Trophoblast cell (in vitro differentiated cells and primary cell): ENCODE measurements around the gene ZNF660. TPM values are rescaled to one million over a fixed set of nuclear protein-coding genes. Genes with fewer than 3 reads are reported as not detected.
A peak's percentile ranks its signal among the peaks of the same experiment; 100 is the strongest.
"Not testable (repeated sequence)": the region's sequence is repeated elsewhere in the genome, so short reads cannot be mapped to it uniquely, and the experiment has no call there.

Source experiments
- DNase-seq, 2 donors: peaks; one replicate each; pipeline ENCODE4 v3.0.0-alpha.2; 2016
- H2AFZ ChIP-seq: 2 replicates; pipeline ENCODE4 v1.6.1; 2013; ENCODE audit warnings: low read length, moderate library complexity, mild to moderate bottlenecking; ENCODE audit not compliant: insufficient read depth, poor library complexity
- H2AK5ac ChIP-seq: 2 replicates; pipeline ENCODE4 v1.6.1; 2013; ENCODE audit warnings: mild to moderate bottlenecking, low read length
- H2BK120ac ChIP-seq: 2 replicates; pipeline ENCODE4 v1.6.1; 2013; ENCODE audit warnings: low read length, mild to moderate bottlenecking, moderate library complexity; ENCODE audit not compliant: insufficient read depth, poor library complexity
- H2BK12ac ChIP-seq: 2 replicates; pipeline ENCODE4 v1.6.1; 2013; ENCODE audit warnings: mild to moderate bottlenecking, low read length, moderate library complexity
- H2BK5ac ChIP-seq: 2 replicates; pipeline ENCODE4 v1.6.1; 2013; ENCODE audit warnings: low read length, low read depth, moderate library complexity, mild to moderate bottlenecking; ENCODE audit not compliant: poor library complexity
- H3K14ac ChIP-seq: 2 replicates; pipeline ENCODE4 v1.6.1; 2013; ENCODE audit warnings: mild to moderate bottlenecking, low read length
- H3K18ac ChIP-seq: 2 replicates; pipeline ENCODE4 v1.6.1; 2013; ENCODE audit warnings: mild to moderate bottlenecking, low read length
- H3K23ac ChIP-seq: 2 replicates; pipeline ENCODE4 v1.6.1; 2013; ENCODE audit warnings: low read length
- H3K27ac ChIP-seq: 2 replicates; pipeline ENCODE4 v1.5.1; 2013; ENCODE audit warnings: low read depth, mild to moderate bottlenecking, inconsistent platforms, low read length, moderate library complexity
- H3K27me3 ChIP-seq: 2 replicates; pipeline ENCODE4 v1.6.1; 2013; ENCODE audit warnings: inconsistent platforms, mild to moderate bottlenecking, low read length, moderate library complexity; ENCODE audit not compliant: insufficient read depth
- H3K36me3 ChIP-seq, 2 experiments: 1 replicate in 1 of 2; 2 replicates in 1 of 2; pipeline ENCODE4 v1.6.1; 2013; ENCODE audit warnings: low read length in 2 of 2, mild to moderate bottlenecking in 2 of 2, moderate library complexity in 1 of 2; ENCODE audit not compliant: insufficient read depth in 2 of 2, control insufficient read depth in 1 of 2
- H3K4ac ChIP-seq: 2 replicates; pipeline ENCODE4 v1.6.1; 2013; ENCODE audit warnings: low read depth, mild to moderate bottlenecking, low read length, moderate library complexity
- H3K4me1 ChIP-seq, 2 experiments: 1 replicate in 1 of 2; 2 replicates in 1 of 2; pipeline ENCODE4 v1.6.1; 2013; ENCODE audit warnings: low read length in 2 of 2, mild to moderate bottlenecking in 2 of 2, moderate library complexity in 1 of 2; ENCODE audit not compliant: insufficient read depth in 2 of 2, control insufficient read depth in 1 of 2
- H3K4me2 ChIP-seq: 2 replicates; pipeline ENCODE4 v1.6.1; 2013; ENCODE audit warnings: inconsistent platforms, mild to moderate bottlenecking, low read length, moderate library complexity
- H3K4me3 ChIP-seq: 2 replicates; pipeline ENCODE4 v1.5.1; 2013; ENCODE audit warnings: mild to moderate bottlenecking, low read depth, low read length, inconsistent platforms
- H3K79me1 ChIP-seq: one replicate; pipeline ENCODE4 v1.6.1; 2013; ENCODE audit warnings: low read length
- H3K79me2 ChIP-seq: 2 replicates; pipeline ENCODE4 v1.6.1; 2013; ENCODE audit warnings: low read length, mild to moderate bottlenecking; ENCODE audit not compliant: control insufficient read depth, insufficient read depth, poor library complexity
- H3K9ac ChIP-seq: 2 replicates; pipeline ENCODE4 v1.6.1; 2013; ENCODE audit warnings: mild to moderate bottlenecking, low read length
- H3K9me3 ChIP-seq: 2 replicates; pipeline ENCODE4 v1.6.1; 2013; ENCODE audit warnings: low read depth, mild to moderate bottlenecking, control low read depth, inconsistent platforms, low read length; ENCODE audit not compliant: insufficient read depth
- H4K12ac ChIP-seq: 2 replicates; pipeline ENCODE4 v1.6.1; 2013; ENCODE audit warnings: low read depth, mild to moderate bottlenecking, low read length, moderate library complexity
- H4K8ac ChIP-seq: 2 replicates; pipeline ENCODE4 v1.6.1; 2013; ENCODE audit warnings: low read depth, mild to moderate bottlenecking, low read length, moderate library complexity
- H4K91ac ChIP-seq: one replicate; pipeline ENCODE4 v1.6.1; 2013; ENCODE audit warnings: low read depth, mild to moderate bottlenecking, low read length, moderate library complexity
- WGBS: extraction: QIAGEN DNeasy Blood & Tissue Kit; methylation state at CpG from one replicate; pipeline ENCODE4 v1.1.7; 2013; ENCODE audit warnings: missing lambda C conversion rate; ENCODE audit not compliant: insufficient read length, insufficient coverage; ENCODE audit errors: extremely low coverage; 5-methylcytosine and 5-hydroxymethylcytosine counted together
- polyA plus RNA-seq: library from polyadenylated mRNA; stranded (reverse); fragments of 200-250 nt; gene quantifications from 2 replicates; pipeline ENCODE4 v1.2.3, GENCODE V29; 2013

ZNF660 gene
- 2.2 and 2.8 TPM in 2 replicates for polyA plus RNA-seq

GRCh38 chr3:44584646-44585501, at the start of gene ZNF660:
Gene ZNF660 (plus strand): TSS chr3:44584964. CDS start chr3:44594194, 9,230 bp downstream.
- H2AFZ ChIP-seq: peak within 1 kb of the TSS; percentile 74
- no peak within 1 kb of the TSS for H2BK5ac ChIP-seq
- no CpG with 5 or more reads among the region's 41 CpGs for WGBS
- H3K4me2 ChIP-seq: peak within 1 kb of the TSS; percentile 82
- peak within 1 kb of the TSS; percentile 76 for H3K4me3 ChIP-seq
- H3K36me3 ChIP-seq: peaks cover 4 to 10% of the 10 kb centered on the region in 2 experiments
- H3K18ac ChIP-seq: peak within 1 kb of the TSS; percentile 36
- peak within 1 kb of the TSS; percentile 54 for H3K14ac ChIP-seq
- H3K23ac ChIP-seq: no peak within 1 kb of the TSS
- H3K4me1 ChIP-seq: peaks cover 2 to 4% of the 10 kb centered on the region in 2 experiments
- peak within 1 kb of the TSS; percentile 11 for H2AK5ac ChIP-seq
- no peak for DNase-seq
- H4K91ac ChIP-seq: peak within 1 kb of the TSS; percentile 75
- H3K9me3 ChIP-seq: no peaks in the 10 kb centered on the region
- no peak within 1 kb of the TSS for H3K27ac ChIP-seq
- H4K8ac ChIP-seq: peak within 1 kb of the TSS; percentile 79
- peak within 1 kb of the TSS; percentile 50 for H4K12ac ChIP-seq
- H3K79me2 ChIP-seq: peaks cover 3% of the 10 kb centered on the region
- H3K27me3 ChIP-seq: no peaks in the 10 kb centered on the region
- peak within 1 kb of the TSS; percentile 38 for H3K9ac ChIP-seq
- peaks cover 7% of the 10 kb centered on the region for H3K79me1 ChIP-seq
- H3K4ac ChIP-seq: peak within 1 kb of the TSS; percentile 14
- peak within 1 kb of the TSS; percentile 33 for H2BK120ac ChIP-seq
- no peak within 1 kb of the TSS for H2BK12ac ChIP-seq

- no peak for DNase-seq
- no CpG with 5 or more reads among the region's 1 CpG for WGBS
- H4K12ac ChIP-seq: no peak overlapping the region
Measured at GRCh38 chr3:44535364-44535763, 49.4 kb upstream of the ZNF660 start.

GRCh38 chr3:44544811-44545210, 40.0 kb upstream of the ZNF660 start:
- H3K14ac ChIP-seq, H3K27me3 ChIP-seq, H3K4ac ChIP-seq, DNase-seq, H3K4me1 ChIP-seq, H3K79me1 ChIP-seq, H3K79me2 ChIP-seq, H2AK5ac ChIP-seq, H3K9ac ChIP-seq, H2BK120ac ChIP-seq, H3K4me2 ChIP-seq, H2BK5ac ChIP-seq, H2AFZ ChIP-seq, H2BK12ac ChIP-seq, H3K36me3 ChIP-seq, H3K27ac ChIP-seq, H3K23ac ChIP-seq, H3K18ac ChIP-seq, H4K8ac ChIP-seq, H3K4me3 ChIP-seq, H3K9me3 ChIP-seq, H4K91ac ChIP-seq, H4K12ac ChIP-seq: not testable (repeated sequence)
- WGBS: no CpG with 5 or more reads among the region's 1 CpG

More at GRCh38 chr3:44535364-44535763, 49.4 kb upstream of the ZNF660 start:
- no peak overlapping the region for H2BK120ac ChIP-seq
- H3K4me2 ChIP-seq: no peak overlapping the region
- H3K27me3 ChIP-seq: no peaks in the 10 kb centered on the region
- no peak overlapping the region for H3K4me3 ChIP-seq
- no peak overlapping the region for H2AK5ac ChIP-seq
- H3K23ac ChIP-seq: no peak overlapping the region
- H3K79me2 ChIP-seq: no peaks in the 10 kb centered on the region
- H3K4me1 ChIP-seq: no peaks in the 10 kb centered on the region
- H4K8ac ChIP-seq: no peak overlapping the region
- H3K9me3 ChIP-seq: peaks cover 3% of the 10 kb centered on the region
- no peak overlapping the region for H3K4ac ChIP-seq
- no peak overlapping the region for H2AFZ ChIP-seq
- H2BK12ac ChIP-seq: no peak overlapping the region
- no peak overlapping the region for H4K91ac ChIP-seq
- H3K36me3 ChIP-seq: no peaks in the 10 kb centered on the region
- H3K9ac ChIP-seq: no peak overlapping the region
- no peak overlapping the region for H3K18ac ChIP-seq
- H3K14ac ChIP-seq: no peak overlapping the region
- H2BK5ac ChIP-seq: no peak overlapping the region
- H3K27ac ChIP-seq: no peak overlapping the region
- H3K79me1 ChIP-seq: no peaks in the 10 kb centered on the region

GRCh38 chr3:44554626-44555592, 29.9 kb upstream of the ZNF660 start, which contains the start of gene ZKSCAN7:
Gene ZKSCAN7 (plus strand): TSS chr3:44555193. CDS start chr3:44557048, 1,855 bp downstream.
- Histone ChIP-seq H4K8ac (peak within 1 kb of the TSS; percentile 97), H2AFZ (peak within 1 kb of the TSS; percentile 86), H2AK5ac (no peak within 1 kb of the TSS), H3K4me2 (peak within 1 kb of the TSS; percentile 73), H3K36me3 (peaks cover 4 to 5% of the 10 kb centered on the region in 2 experiments), H3K23ac (no peak within 1 kb of the TSS), H3K27me3 (peaks cover 4% of the 10 kb centered on the region), H3K27ac (no peak within 1 kb of the TSS), H2BK12ac (no peak within 1 kb of the TSS), H3K4ac (peak within 1 kb of the TSS; percentile 44), H3K4me1 (peaks cover 2 to 5% of the 10 kb centered on the region in 2 experiments), H3K18ac (peak within 1 kb of the TSS; percentile 53), H3K79me2 (peaks cover 3% of the 10 kb centered on the region), H3K9me3 (peaks cover 1% of the 10 kb centered on the region), H3K4me3 (peak within 1 kb of the TSS; percentile 89), H3K79me1 (peaks cover 3% of the 10 kb centered on the region), H3K9ac (peak within 1 kb of the TSS; percentile 82), H3K14ac (peak within 1 kb of the TSS; percentile 69), H4K12ac (peak within 1 kb of the TSS; percentile 85), H2BK120ac (peak within 1 kb of the TSS; percentile 6), H4K91ac (peak within 1 kb of the TSS; percentile 32), H2BK5ac (no peak within 1 kb of the TSS)
- WGBS: no CpG with 5 or more reads among the region's 68 CpGs
- DNase-seq: peak in 1 of 2 donors; percentile 13
